Smooth muscle cell (in vitro differentiated cells): ENCODE results near the gene ULK3. TPM values are rescaled to one million over a fixed set of nuclear protein-coding genes. Genes with fewer than 3 reads are reported as not detected.
"Not testable (repeated sequence)": the region's sequence is repeated elsewhere in the genome, so short reads cannot be mapped to it uniquely, and the experiment has no call there.

Source experiments
- DNase-seq: peaks from one replicate; lab custom pipeline; 2025; ENCODE audit not compliant: unreplicated experiment; lab: John Stamatoyannopoulos, UW
- H2AFZ ChIP-seq: fragments of 200-600 bp; sonication (generic); 2 replicates; pipeline ENCODE4 v1.6.0; 2016; ENCODE audit warnings: antibody characterized with exemption, low read depth, mild to moderate bottlenecking
- H3F3A ChIP-seq: fragments of 200-600 bp; sonication (generic); 2 replicates; pipeline ENCODE4 v1.6.0; 2017; ENCODE audit warnings: antibody characterized with exemption, low read depth
- H3K27ac ChIP-seq: fragments of 200-600 bp; sonication (generic); 2 replicates; pipeline ENCODE4 v1.5.1; 2016; ENCODE audit warnings: low read depth, mild to moderate bottlenecking
- H3K27me3 ChIP-seq: fragments of 200-600 bp; sonication (generic); 2 replicates; pipeline ENCODE4 v1.6.1; 2016; ENCODE audit warnings: low read depth, mild to moderate bottlenecking
- H3K36me3 ChIP-seq: fragments of 200-600 bp; sonication (generic); 2 replicates; pipeline ENCODE4 v1.5.1; 2016; ENCODE audit warnings: low read depth
- H3K4me1 ChIP-seq: fragments of 200-600 bp; sonication (generic); 2 replicates; pipeline ENCODE4 v1.5.1; 2016; ENCODE audit warnings: low read depth
- H3K4me2 ChIP-seq: fragments of 200-600 bp; sonication (generic); 2 replicates; pipeline ENCODE4 v1.6.0; 2016; ENCODE audit warnings: mild to moderate bottlenecking
- H3K4me3 ChIP-seq: fragments of 200-600 bp; sonication (generic); 2 replicates; pipeline ENCODE4 v1.5.1; 2016; ENCODE audit warnings: mild to moderate bottlenecking
- H3K79me2 ChIP-seq: fragments of 200-600 bp; sonication (generic); 2 replicates; pipeline ENCODE4 v1.6.0; 2016; ENCODE audit warnings: low read depth, mild to moderate bottlenecking
- H3K9ac ChIP-seq: fragments of 200-600 bp; sonication (generic); 2 replicates; pipeline ENCODE4 v1.6.0; 2016; ENCODE audit warnings: low read depth
- H3K9me3 ChIP-seq: fragments of 200-600 bp; sonication (generic); replicated peaks from 2 replicates; pipeline ENCODE4 v1.5.1; 2016; ENCODE audit warnings: low read depth
- H4K20me1 ChIP-seq: fragments of 200-600 bp; sonication (generic); 2 replicates; pipeline ENCODE4 v1.6.0; 2016; ENCODE audit warnings: low read depth
- CTCF ChIP-seq: fragments of 200-600 bp; sonication (generic); IDR thresholded peaks from 2 replicates; pipeline ENCODE4 v1.5.1; 2017; ENCODE audit warnings: borderline replicate concordance, mild to moderate bottlenecking, antibody characterized with exemption; ENCODE audit not compliant: insufficient read depth, poor library complexity, severe bottlenecking
- WGBS: methylation state at CpG from one replicate; pipeline ENCODE4 v1.1.7; 2016; ENCODE audit warnings: low lambda C conversion rate; 5-methylcytosine and 5-hydroxymethylcytosine counted together
- polyA plus RNA-seq: library from polyadenylated mRNA; unstranded; fragments of >200 nt; fragmentation: Nextera tagmentation; extraction: Ambion mirVana; gene quantifications from 2 replicates; pipeline ENCODE4 v1.2.1, GENCODE V29; 2016
- total RNA-seq: library from RNA; depleted of rRNA; stranded (reverse); fragments of >200 nt; gene quantifications from 2 replicates; pipeline ENCODE4 v1.2.3, GENCODE V29; 2014

ULK3 gene
- total and polyA plus RNA-seq, 2 experiments from 2014 or later, result 14.2 to 20.8 TPM

DNA sequence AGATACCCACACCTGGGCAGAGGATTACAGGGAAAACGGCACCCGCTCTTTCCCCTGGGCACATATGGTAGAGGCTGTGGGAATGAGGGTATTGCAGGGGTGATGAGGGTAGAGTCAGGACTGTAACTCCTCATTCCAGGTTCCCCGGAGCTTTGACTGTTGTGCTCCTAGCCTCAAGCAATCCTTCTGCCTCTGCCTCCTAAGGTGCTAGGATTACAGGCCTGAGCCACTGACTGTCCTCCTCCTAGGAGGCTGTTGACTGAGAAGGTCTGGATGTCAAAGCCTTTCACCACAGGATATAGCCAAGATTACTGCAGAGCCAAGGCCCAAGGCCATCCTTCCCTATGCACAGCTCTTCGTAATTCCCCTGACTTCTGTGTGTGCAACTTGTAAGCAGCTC is 45.8 kb upstream of the ULK3 start:
- Histone ChIP-seq H3K4me1 (peaks cover 10% of the 10 kb centered on the region), H4K20me1 (no peaks in the 10 kb centered on the region), H3K9ac (no peak overlapping the region), H3K9me3 (no peaks in the 10 kb centered on the region), H3K36me3 (no peaks in the 10 kb centered on the region), H3K4me2 (peak overlapping the region; percentile 89), H3K27ac (peak overlapping the region; percentile 29), H3F3A (peaks cover 4% of the 10 kb centered on the region), H3K79me2 (peaks cover 5% of the 10 kb centered on the region), H3K27me3 (no peaks in the 10 kb centered on the region), H2AFZ (no peak overlapping the region), H3K4me3 (no peak overlapping the region)
- 88% methylated on average over 4 of the region's 4 CpGs for WGBS
- no peak for DNase-seq
- no peak for TF ChIP-seq CTCF

GRCh38 chr15:74887537-74888193 is 44.7 kb upstream of the ULK3 start:
- H3K36me3 ChIP-seq, H3F3A ChIP-seq, H3K4me2 ChIP-seq, H3K4me3 ChIP-seq, H2AFZ ChIP-seq, H3K79me2 ChIP-seq, H3K27me3 ChIP-seq, H3K27ac ChIP-seq, H3K4me1 ChIP-seq, DNase-seq, H4K20me1 ChIP-seq, H3K9ac ChIP-seq, H3K9me3 ChIP-seq: not testable (repeated sequence)
- 71% methylated on average over 10 of the region's 10 CpGs for WGBS

GRCh38 chr15:74885461-74885860 is 42.5 kb upstream of the ULK3 start:
- DNase-seq, result no peak
- no peak overlapping the region for H3K9ac ChIP-seq
- no peak for TF ChIP-seq CTCF

GRCh38 chr15:74884428-74885223 is 41.7 kb upstream of the ULK3 start:
- Histone ChIP-seq H3K27me3 (no peaks in the 10 kb centered on the region), H3K79me2 (no peaks in the 10 kb centered on the region), H3K4me2 (no peak overlapping the region), H3K4me3 (no peak overlapping the region), H4K20me1 (no peaks in the 10 kb centered on the region), H3K9me3 (no peaks in the 10 kb centered on the region), H3F3A (peaks cover 4% of the 10 kb centered on the region), H3K4me1 (peaks cover 4% of the 10 kb centered on the region), H3K27ac (no peak overlapping the region), H3K36me3 (no peaks in the 10 kb centered on the region), H3K9ac (no peak overlapping the region), H2AFZ (no peak overlapping the region)
- DNase-seq, result no peak
- TF ChIP-seq CTCF, result no peak
- WGBS, result 72% methylated on average over 4 of the region's 4 CpGs

More at GRCh38 chr15:74885461-74885860, 42.5 kb upstream of the ULK3 start:
- H3K27ac ChIP-seq, result no peak overlapping the region
- peaks cover 4% of the 10 kb centered on the region for H3F3A ChIP-seq
- WGBS, result 90% methylated on average over 5 of the region's 5 CpGs
- no peak overlapping the region for H3K4me3 ChIP-seq
- H2AFZ ChIP-seq, result no peak overlapping the region
- no peaks in the 10 kb centered on the region for H4K20me1 ChIP-seq
- no peaks in the 10 kb centered on the region for H3K36me3 ChIP-seq
- H3K79me2 ChIP-seq, result peaks cover 3% of the 10 kb centered on the region
- H3K27me3 ChIP-seq, result no peaks in the 10 kb centered on the region
- H3K4me1 ChIP-seq, result peaks cover 6% of the 10 kb centered on the region
- H3K9me3 ChIP-seq, result no peaks in the 10 kb centered on the region
- no peak overlapping the region for H3K4me2 ChIP-seq
